Stimulated activated CD4-positive, alpha-beta T cell treated with anti-CD3 and anti-CD28 coated beads, TNF-alpha, amount 100 ng/mL, for 1 hour (primary cell): ENCODE measurements around the gene ADIRF.
"Not testable (repeated sequence)": the region's sequence is repeated elsewhere in the genome, so short reads cannot be mapped to it uniquely, and the experiment has no call there.

ENCODE experiments used
- DNase-seq, 3 donors: peaks; one replicate each; pipeline ENCODE4 v3.0.0-alpha.2; 2020; ENCODE audit warnings: low read depth in 3 of 3, low spot score in 1 of 3

ADIRF gene

GRCh38 chr10:87020056-87020455 is 51.8 kb downstream of the ADIRF start, which contains the start of gene FAM25A:
Gene FAM25A, plus strand, starts transcription at chr10:87020294. Its CDS starts 31 bp downstream, at chr10:87020325.
- not testable (repeated sequence) for DNase-seq
